Loucy (cell line): Measurements from ENCODE around the gene MBNL1.

Experiments used
- H2AFZ ChIP-seq: fragments of 200-600 bp; sonication (generic); 2 replicates; pipeline ENCODE4 v1.6.0; 2016; ENCODE audit warnings: antibody characterized with exemption, mild to moderate bottlenecking, low read length, moderate library complexity
- H3F3A ChIP-seq: fragments of 200-600 bp; 2 replicates; pipeline ENCODE4 v1.6.0; 2016; ENCODE audit warnings: antibody characterized with exemption, low read depth, mild to moderate bottlenecking
- H3K27me3 ChIP-seq: fragments of 200-600 bp; sonication (generic); 2 replicates; pipeline ENCODE4 v1.6.1; 2014; ENCODE audit warnings: low read length, mild to moderate bottlenecking; ENCODE audit not compliant: insufficient read depth, poor library complexity, severe bottlenecking
- H3K36me3 ChIP-seq: fragments of 200-600 bp; sonication (generic); 2 replicates; pipeline ENCODE4 v1.6.1; 2016; ENCODE audit warnings: low read length; ENCODE audit not compliant: insufficient read depth
- H3K4me1 ChIP-seq: fragments of 200-600 bp; sonication (generic); 2 replicates; pipeline ENCODE4 v1.5.1; 2014; ENCODE audit warnings: low read length, mild to moderate bottlenecking; ENCODE audit not compliant: insufficient read depth, poor library complexity, severe bottlenecking
- H3K4me2 ChIP-seq: fragments of 200-600 bp; sonication (generic); 2 replicates; pipeline ENCODE4 v1.6.0; 2014; ENCODE audit warnings: antibody characterized with exemption, low read length, low read depth, mild to moderate bottlenecking; ENCODE audit not compliant: poor library complexity, severe bottlenecking
- H3K4me3 ChIP-seq: fragments of 200-600 bp; sonication (generic); 2 replicates; pipeline ENCODE4 v1.5.1; 2014; ENCODE audit warnings: low read length, mild to moderate bottlenecking, mixed read lengths; ENCODE audit not compliant: poor library complexity, severe bottlenecking
- H3K79me2 ChIP-seq: fragments of 200-600 bp; sonication (generic); 2 replicates; pipeline ENCODE4 v1.6.1; 2014; ENCODE audit warnings: low read length; ENCODE audit not compliant: insufficient read depth
- H3K9ac ChIP-seq: fragments of 200-600 bp; sonication (generic); 2 replicates; pipeline ENCODE4 v1.6.0; 2014; ENCODE audit warnings: mild to moderate bottlenecking, low read depth, low read length, moderate library complexity; ENCODE audit not compliant: poor library complexity, severe bottlenecking
- H3K9me2 ChIP-seq: fragments of 200-600 bp; sonication (generic); replicated peaks from 2 replicates; pipeline ENCODE4 v1.6.1; 2016; ENCODE audit warnings: low read depth, low read length, mixed read lengths
- H3K9me3 ChIP-seq: fragments of 200-600 bp; sonication (generic); 2 replicates; pipeline ENCODE4 v1.6.1; 2014; ENCODE audit warnings: mild to moderate bottlenecking, antibody characterized with exemption, low read length, low read depth; ENCODE audit not compliant: insufficient read depth
- H4K20me1 ChIP-seq: fragments of 200-600 bp; sonication (generic); 2 replicates; pipeline ENCODE4 v1.6.0; 2014; ENCODE audit warnings: antibody characterized with exemption, low read length, mild to moderate bottlenecking; ENCODE audit not compliant: insufficient read depth, poor library complexity, severe bottlenecking
- EZH2phosphoT487 ChIP-seq: fragments of 200-600 bp; IDR thresholded peaks from 2 replicates; pipeline ENCODE4 v1.6.1; 2018; ENCODE audit warnings: antibody characterized with exemption, mild to moderate bottlenecking, moderate library complexity, borderline replicate concordance
- TF ChIP-seq, protein P1 (sequence below): fragments of 200-600 bp; sonication (generic); conservative IDR thresholded peaks from 2 replicates; pipeline ENCODE4 v1.5.1; 2014; ENCODE audit warnings: mild to moderate bottlenecking, antibody characterized with exemption, low read length

The MBNL1 gene

DNA sequence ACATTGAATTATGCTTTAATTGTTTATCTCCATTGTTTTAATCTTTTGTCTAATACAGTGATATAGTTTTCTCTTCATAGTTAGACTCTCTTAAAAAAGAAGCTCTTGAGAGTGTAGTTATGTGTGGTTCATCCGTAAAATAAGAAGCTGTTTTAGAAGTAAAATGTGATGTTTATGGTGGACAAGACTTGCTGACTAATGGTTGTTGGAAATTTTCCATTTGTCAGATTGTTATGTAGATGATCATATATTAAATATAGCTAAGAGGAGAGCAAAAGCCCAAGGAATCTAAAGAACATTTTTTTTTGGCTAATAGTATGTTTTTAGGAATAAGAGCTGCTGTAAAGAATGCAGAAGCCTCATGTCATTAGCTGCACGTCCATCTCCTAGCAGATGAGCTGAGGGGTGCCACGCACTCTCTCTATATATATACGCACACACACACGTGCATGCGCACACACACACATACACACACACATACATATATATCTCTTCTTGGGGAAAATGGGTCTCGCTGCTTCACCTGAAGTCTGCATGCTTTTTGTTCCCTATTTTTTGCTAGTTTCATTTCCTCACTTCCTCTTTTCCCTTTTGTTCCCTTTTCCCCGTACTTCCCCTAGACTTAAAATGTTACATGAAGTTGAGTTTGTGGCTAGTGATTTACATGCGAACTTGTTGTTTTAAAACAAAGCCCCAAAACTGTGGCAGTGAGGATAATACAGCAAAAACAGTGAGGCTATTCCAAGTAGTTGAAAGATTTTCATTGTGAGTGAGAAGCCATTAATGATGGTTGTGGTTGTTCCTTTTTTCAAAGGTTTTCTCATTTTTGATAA, 107.8 kb downstream of the MBNL1 start:
- H3K4me1 ChIP-seq: no peaks in the 10 kb centered on the region
- no peak overlapping the region for H2AFZ ChIP-seq
- H3K4me3 ChIP-seq: no peak overlapping the region
- no peaks in the 10 kb centered on the region for H3K9me2 ChIP-seq
- no peaks in the 10 kb centered on the region for H3K9me3 ChIP-seq
- no peaks in the 10 kb centered on the region for H3F3A ChIP-seq
- H3K4me2 ChIP-seq: no peak overlapping the region
- H3K27me3 ChIP-seq: no peaks in the 10 kb centered on the region
- no peak for TF ChIP-seq EZH2phosphoT487
- TF ChIP-seq, protein P1, sequence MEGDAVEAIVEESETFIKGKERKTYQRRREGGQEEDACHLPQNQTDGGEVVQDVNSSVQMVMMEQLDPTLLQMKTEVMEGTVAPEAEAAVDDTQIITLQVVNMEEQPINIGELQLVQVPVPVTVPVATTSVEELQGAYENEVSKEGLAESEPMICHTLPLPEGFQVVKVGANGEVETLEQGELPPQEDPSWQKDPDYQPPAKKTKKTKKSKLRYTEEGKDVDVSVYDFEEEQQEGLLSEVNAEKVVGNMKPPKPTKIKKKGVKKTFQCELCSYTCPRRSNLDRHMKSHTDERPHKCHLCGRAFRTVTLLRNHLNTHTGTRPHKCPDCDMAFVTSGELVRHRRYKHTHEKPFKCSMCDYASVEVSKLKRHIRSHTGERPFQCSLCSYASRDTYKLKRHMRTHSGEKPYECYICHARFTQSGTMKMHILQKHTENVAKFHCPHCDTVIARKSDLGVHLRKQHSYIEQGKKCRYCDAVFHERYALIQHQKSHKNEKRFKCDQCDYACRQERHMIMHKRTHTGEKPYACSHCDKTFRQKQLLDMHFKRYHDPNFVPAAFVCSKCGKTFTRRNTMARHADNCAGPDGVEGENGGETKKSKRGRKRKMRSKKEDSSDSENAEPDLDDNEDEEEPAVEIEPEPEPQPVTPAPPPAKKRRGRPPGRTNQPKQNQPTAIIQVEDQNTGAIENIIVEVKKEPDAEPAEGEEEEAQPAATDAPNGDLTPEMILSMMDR: no peak
- peaks cover 38% of the 10 kb centered on the region for H3K36me3 ChIP-seq
- H4K20me1 ChIP-seq: peaks cover 91% of the 10 kb centered on the region
- H3K9ac ChIP-seq: no peak overlapping the region
- H3K79me2 ChIP-seq: peaks cover 100% of the 10 kb centered on the region

DNA sequence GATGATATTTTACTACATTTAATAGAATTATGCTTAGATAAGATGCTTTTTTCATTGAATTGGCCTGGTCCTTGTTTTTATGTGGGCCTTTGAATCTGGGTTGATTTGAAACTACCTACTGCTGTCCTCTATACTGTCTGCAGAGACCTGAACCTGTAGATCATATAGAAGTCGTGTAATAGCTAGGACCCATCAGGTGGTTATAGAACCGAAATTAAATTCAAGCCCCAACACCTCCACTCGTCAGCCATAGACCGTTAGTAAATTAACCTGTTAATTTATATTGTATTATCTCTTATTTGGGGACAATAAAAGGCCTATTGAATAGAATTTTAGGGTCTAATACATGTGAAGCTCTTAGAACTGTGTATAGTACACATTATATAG, 108.4 kb downstream of the MBNL1 start:
- Histone ChIP-seq H3K79me2 (peaks cover 100% of the 10 kb centered on the region), H2AFZ (no peak overlapping the region), H3F3A (no peaks in the 10 kb centered on the region), H3K4me1 (peaks cover 5% of the 10 kb centered on the region), H4K20me1 (peaks cover 95% of the 10 kb centered on the region), H3K27me3 (no peaks in the 10 kb centered on the region), H3K36me3 (peaks cover 36% of the 10 kb centered on the region), H3K9me2 (no peaks in the 10 kb centered on the region), H3K9ac (no peak overlapping the region), H3K4me3 (no peak overlapping the region), H3K4me2 (no peak overlapping the region), H3K9me3 (no peaks in the 10 kb centered on the region)
- TF ChIP-seq, protein P1: no peak
- no peak for TF ChIP-seq EZH2phosphoT487

DNA sequence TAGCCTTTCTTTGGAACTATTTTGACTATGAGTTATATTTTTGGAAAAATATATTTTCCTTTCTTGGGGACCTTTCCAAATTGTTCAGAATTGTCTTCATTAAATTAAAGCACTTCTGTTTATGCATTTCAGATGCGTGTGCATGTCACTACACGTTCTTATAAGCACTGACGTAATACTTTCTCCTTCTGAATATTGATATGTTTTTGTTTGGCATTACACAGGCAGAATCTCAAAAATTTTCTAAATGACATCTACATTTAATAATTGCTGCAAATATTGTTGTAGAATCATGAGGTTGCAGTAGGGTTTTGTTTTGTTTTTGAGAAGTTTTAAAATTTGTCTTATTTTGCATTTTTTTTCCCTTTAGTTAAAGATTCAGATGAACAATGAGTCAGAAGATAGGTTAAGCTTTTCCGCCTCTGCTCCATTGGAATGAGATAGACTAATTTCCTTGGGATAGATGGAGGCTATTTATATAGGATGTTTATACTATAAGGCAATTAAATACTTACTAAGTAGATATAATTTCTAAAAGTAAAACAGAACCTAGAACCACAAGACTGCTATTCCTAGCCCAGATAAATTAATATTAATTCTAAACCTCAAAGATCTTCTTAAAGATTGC, 110.8 kb downstream of the MBNL1 start:
- Histone ChIP-seq H3K27me3 (no peaks in the 10 kb centered on the region), H3K9me3 (no peaks in the 10 kb centered on the region), H3K4me2 (no peak overlapping the region), H2AFZ (no peak overlapping the region), H3K4me3 (no peak overlapping the region), H3K4me1 (peaks cover 10% of the 10 kb centered on the region), H3F3A (no peaks in the 10 kb centered on the region), H4K20me1 (peaks cover 97% of the 10 kb centered on the region), H3K36me3 (peaks cover 25% of the 10 kb centered on the region), H3K9ac (no peak overlapping the region), H3K9me2 (no peaks in the 10 kb centered on the region), H3K79me2 (peaks cover 100% of the 10 kb centered on the region)
- TF ChIP-seq, protein P1: no peak
